Muscle layer of colon (tissue), 2 donors: ENCODE measurements around the gene RNF180.
"Not testable (repeated sequence)": the region's sequence is repeated elsewhere in the genome, so short reads cannot be mapped to it uniquely, and the experiment has no call there.

ENCODE experiments used
- H3K27ac ChIP-seq: one replicate; pipeline ENCODE4 v1.7.0; 2013; ENCODE audit warnings: low read depth, mild to moderate bottlenecking, low read length, moderate library complexity
- H3K27me3 ChIP-seq, 2 donors: one replicate each; pipeline ENCODE4 v1.7.0; 2013; ENCODE audit warnings: low read length in 2 of 2, mild to moderate bottlenecking in 2 of 2; ENCODE audit not compliant: insufficient read depth in 2 of 2, control insufficient read depth in 1 of 2
- H3K36me3 ChIP-seq: one replicate; pipeline ENCODE4 v1.7.0; 2013; ENCODE audit warnings: mild to moderate bottlenecking, low read length; ENCODE audit not compliant: insufficient read depth
- H3K4me1 ChIP-seq: one replicate; pipeline ENCODE4 v1.7.0; 2013; ENCODE audit warnings: mild to moderate bottlenecking, low read length; ENCODE audit not compliant: insufficient read depth
- H3K4me3 ChIP-seq, 2 donors: one replicate each; pipeline ENCODE4 v1.7.0; 2013; ENCODE audit warnings: low read length in 2 of 2, low read depth in 1 of 2, mild to moderate bottlenecking in 1 of 2, moderate library complexity in 1 of 2
- H3K9ac ChIP-seq: one replicate; pipeline ENCODE4 v1.7.0; 2013; ENCODE audit warnings: low read length
- H3K9me3 ChIP-seq: one replicate; pipeline ENCODE4 v1.7.0; 2013; ENCODE audit warnings: mild to moderate bottlenecking, low read length
- donor health status: abdominal sarcoma.
- donor health status: Adenocarcinoma of cecum.

RNF180 gene

DNA sequence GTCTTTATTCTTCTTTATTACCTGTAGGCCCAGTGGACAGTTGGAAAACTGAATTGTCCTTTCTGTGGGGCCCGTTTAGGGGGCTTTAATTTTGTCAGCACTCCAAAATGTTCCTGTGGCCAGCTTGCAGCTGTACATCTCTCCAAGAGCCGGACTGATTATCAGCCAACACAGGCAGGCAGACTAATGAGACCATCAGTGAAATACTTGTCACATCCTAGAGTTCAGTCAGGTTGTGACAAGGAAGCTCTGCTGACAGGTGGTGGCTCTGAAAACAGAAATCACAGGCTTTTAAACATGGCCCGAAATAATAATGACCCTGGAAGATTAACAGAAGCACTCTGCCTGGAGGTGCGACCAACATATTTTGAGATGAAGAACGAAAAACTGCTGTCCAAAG is 47.9 kb downstream of the RNF180 start:
- Histone ChIP-seq H3K4me1 (no peaks in the 10 kb centered on the region), H3K9ac (no peak overlapping the region), H3K36me3 (no peaks in the 10 kb centered on the region), H3K27me3 (no peaks in the 10 kb centered on the region), H3K27ac (no peak overlapping the region), H3K9me3 (no peaks in the 10 kb centered on the region), H3K4me3 (no peak overlapping the region)

DNA sequence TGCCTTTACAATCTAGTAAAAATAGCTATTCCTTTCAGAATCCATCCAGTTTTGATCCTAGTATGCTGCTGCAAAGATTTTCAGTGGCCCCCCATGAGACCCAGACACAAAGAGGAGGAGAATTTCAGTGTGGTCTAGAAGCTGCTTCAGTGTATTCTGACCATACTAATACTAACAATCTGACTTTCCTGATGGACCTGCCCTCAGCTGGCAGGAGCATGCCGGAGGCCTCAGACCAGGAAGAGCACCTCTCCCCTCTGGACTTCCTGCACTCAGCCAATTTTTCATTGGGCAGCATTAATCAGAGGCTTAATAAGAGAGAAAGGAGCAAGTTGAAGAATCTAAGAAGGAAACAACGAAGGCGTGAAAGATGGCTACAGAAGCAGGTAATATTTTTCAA is 48.5 kb downstream of the RNF180 start:
- Histone ChIP-seq H3K27me3 (no peaks in the 10 kb centered on the region), H3K4me3 (no peak overlapping the region), H3K4me1 (no peaks in the 10 kb centered on the region), H3K36me3 (no peaks in the 10 kb centered on the region), H3K9me3 (no peaks in the 10 kb centered on the region), H3K27ac (no peak overlapping the region), H3K9ac (no peak overlapping the region)

DNA sequence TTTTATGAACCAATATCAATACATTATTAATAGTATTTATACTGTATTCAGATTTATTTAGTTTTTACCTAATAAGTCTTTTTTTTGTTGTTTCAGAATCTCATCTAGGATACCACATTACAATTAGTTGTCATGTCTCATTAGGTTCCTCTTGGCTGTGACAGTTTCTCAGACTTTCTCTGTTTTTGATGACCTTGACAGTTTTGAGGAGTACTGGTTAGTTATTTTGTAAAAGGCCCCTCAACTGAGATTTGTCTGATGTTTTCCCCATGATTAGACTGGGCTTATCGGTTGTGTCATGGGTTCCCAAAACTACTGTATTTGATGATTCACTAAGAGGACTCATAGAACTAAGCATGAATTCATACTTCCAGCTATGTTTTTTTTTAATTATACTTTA is 56.3 kb downstream of the RNF180 start:
- Histone ChIP-seq H3K9me3 (no peaks in the 10 kb centered on the region), H3K4me1 (no peaks in the 10 kb centered on the region), H3K9ac (no peak overlapping the region), H3K36me3 (no peaks in the 10 kb centered on the region), H3K4me3 (no peak overlapping the region), H3K27me3 (no peaks in the 10 kb centered on the region), H3K27ac (no peak overlapping the region)

DNA sequence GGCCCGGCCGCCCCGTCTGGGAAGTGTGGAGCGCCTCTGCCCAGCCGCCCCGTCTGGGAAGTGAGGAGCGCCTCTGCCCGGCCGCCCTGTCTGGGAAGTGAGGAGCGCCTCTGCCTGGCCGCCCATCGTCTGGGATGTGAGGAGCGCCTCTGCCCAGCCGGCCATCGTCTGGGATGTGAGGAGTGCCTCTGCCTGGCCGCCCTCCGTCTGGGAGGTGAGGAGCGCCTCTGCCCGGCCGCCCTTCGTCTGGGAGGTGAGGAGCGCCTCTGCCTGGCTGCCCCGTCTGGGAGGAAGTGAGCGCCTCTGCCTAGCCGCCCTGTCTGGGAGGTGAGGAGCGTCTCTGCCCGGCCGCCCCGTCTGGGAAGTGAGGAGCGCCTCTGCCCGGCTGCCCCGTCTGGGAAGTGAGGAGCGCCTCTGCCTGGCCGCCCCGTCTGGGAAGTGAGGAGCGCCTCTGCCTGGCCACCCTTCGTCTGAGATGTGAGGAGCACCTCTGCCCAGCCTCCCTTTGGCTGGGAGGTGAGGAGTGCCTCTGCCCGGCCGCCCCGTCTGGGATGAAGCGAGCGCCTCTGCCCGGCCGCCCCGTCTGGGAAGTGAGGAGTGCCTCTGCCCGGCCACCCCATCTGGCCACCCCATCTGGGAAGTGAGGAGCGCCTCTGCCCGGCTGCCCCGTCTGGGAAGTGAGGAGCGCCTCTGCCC is 59.8 kb downstream of the RNF180 start:
- H3K27me3 ChIP-seq, H3K36me3 ChIP-seq, H3K27ac ChIP-seq, H3K9ac ChIP-seq, H3K4me3 ChIP-seq, H3K9me3 ChIP-seq, H3K4me1 ChIP-seq: not testable (repeated sequence)

DNA sequence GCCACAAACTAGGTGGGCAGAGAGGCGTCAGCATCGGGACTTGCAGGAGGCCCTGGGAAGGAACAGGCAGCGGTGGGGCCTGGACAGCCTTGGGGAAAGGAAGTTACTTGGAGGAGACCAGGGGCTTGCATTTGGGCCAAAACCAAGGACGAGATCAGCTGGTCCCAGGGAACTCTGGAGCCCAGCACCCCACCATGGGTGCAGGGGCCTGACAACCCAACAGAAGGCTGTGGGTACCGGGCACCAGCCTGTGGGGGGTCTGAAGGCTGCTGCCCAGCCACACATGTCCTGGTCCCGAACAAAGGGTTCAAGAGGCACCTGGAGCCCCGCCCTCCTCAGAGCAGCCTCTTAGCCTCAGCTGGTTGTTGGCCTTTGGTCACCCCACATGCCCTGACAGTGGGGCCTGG is 61.5 kb downstream of the RNF180 start:
- H3K9me3 ChIP-seq, H3K27ac ChIP-seq, H3K4me1 ChIP-seq, H3K4me3 ChIP-seq, H3K36me3 ChIP-seq, H3K27me3 ChIP-seq, H3K9ac ChIP-seq: not testable (repeated sequence)

DNA sequence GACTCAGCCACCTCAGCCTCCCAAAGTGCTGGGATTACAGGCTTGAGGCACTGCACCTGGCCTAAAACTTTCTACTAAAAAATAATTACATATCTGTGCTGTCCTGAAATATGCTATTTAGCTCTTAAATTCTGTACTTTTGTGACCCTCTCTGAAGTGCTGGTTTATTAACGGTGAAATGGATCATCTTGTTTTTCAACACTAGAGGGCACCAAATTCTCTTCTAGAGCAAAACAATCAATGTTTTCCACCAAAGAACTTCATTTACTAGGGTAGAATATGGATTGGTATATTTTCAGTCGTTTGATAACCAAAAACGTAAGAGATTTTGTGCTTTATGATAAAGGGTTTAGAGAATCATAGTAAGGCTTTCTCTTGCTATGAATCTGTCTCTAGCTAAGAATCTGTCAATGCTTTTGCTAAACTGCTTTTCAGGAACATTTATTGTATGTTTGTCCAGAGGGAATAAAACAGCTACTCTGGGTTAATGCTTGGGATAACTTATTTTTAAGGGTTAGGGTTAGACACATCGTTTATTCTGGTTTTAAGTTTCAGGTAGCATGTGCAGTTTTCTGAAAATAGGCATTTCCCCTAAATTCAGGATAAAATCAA is 63.6 kb downstream of the RNF180 start:
- H3K4me3 ChIP-seq: no peak overlapping the region
- no peaks in the 10 kb centered on the region for H3K27me3 ChIP-seq
- no peaks in the 10 kb centered on the region for H3K36me3 ChIP-seq
- H3K4me1 ChIP-seq: no peaks in the 10 kb centered on the region
- H3K9me3 ChIP-seq: no peaks in the 10 kb centered on the region
- no peak overlapping the region for H3K9ac ChIP-seq
- no peak overlapping the region for H3K27ac ChIP-seq

DNA sequence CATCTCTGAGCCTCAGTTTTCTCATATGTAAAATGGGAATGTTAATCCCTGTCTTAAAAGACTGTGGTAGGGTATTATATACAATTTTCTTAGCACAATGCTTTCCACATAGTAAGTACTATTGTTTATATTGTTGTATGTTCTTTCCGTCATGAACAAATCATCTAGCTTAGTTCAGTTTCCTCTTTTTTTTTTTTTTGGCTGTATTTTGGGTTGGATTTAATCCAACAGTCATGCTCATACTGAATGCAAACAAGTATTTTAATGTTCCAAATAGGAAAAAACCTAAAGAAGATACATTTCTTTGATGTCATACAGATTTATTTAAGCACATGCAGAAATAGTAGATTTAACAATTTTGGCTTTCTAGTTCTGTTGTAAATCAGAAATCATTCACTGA is 95.1 kb downstream of the RNF180 start:
- no peak overlapping the region for H3K9ac ChIP-seq
- no peaks in the 10 kb centered on the region for H3K27me3 ChIP-seq
- H3K27ac ChIP-seq: no peak overlapping the region
- no peaks in the 10 kb centered on the region for H3K9me3 ChIP-seq
- H3K4me1 ChIP-seq: no peaks in the 10 kb centered on the region
- no peaks in the 10 kb centered on the region for H3K36me3 ChIP-seq
- no peak overlapping the region for H3K4me3 ChIP-seq

DNA sequence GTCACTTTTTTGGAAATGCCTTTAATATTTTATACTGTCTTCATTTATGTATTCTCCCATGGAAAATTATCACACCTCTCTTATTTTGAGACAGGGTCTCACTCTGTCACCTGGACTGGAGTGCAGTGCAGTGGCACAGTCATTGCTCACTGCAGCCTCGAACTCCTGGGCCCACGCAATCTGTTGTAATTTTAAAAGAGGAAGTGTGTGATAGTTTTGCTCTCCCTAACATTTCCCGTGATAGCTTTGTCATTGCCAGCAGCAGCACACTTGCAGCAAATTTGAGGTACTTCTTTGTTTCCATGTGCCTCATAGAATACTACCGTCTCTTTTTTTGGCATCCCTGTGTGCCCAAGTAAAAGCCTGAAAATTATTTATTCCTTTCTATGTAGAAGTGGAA is 103.5 kb downstream of the RNF180 start:
- Histone ChIP-seq H3K4me1 (peaks cover 7% of the 10 kb centered on the region), H3K27ac (no peak overlapping the region), H3K27me3 (no peaks in the 10 kb centered on the region), H3K9ac (no peak overlapping the region), H3K4me3 (no peak overlapping the region), H3K36me3 (no peaks in the 10 kb centered on the region), H3K9me3 (no peaks in the 10 kb centered on the region)

DNA sequence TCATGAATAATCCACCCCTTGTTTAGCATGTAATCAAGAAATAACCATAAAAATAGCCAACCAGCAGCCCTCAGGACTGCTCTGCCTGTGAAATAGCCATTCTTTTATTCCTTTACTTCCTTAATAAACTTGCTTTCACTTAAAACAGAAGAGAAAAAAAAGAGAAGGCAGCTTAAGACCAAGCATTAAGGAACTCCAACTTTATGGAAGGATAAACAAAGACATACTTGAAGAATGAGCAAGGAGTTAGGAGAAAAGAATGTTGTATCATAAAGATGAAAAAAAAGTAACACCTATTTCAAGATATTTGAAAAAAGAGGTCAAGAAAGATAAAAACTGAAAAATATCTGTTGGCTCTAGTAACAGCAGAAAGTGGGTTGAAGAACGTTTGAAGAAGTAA is 107.6 kb downstream of the RNF180 start:
- Histone ChIP-seq H3K27ac (no peak overlapping the region), H3K9me3 (no peaks in the 10 kb centered on the region), H3K4me1 (peaks cover 7% of the 10 kb centered on the region), H3K9ac (no peak overlapping the region), H3K27me3 (no peaks in the 10 kb centered on the region), H3K4me3 (no peak overlapping the region), H3K36me3 (no peaks in the 10 kb centered on the region)

DNA sequence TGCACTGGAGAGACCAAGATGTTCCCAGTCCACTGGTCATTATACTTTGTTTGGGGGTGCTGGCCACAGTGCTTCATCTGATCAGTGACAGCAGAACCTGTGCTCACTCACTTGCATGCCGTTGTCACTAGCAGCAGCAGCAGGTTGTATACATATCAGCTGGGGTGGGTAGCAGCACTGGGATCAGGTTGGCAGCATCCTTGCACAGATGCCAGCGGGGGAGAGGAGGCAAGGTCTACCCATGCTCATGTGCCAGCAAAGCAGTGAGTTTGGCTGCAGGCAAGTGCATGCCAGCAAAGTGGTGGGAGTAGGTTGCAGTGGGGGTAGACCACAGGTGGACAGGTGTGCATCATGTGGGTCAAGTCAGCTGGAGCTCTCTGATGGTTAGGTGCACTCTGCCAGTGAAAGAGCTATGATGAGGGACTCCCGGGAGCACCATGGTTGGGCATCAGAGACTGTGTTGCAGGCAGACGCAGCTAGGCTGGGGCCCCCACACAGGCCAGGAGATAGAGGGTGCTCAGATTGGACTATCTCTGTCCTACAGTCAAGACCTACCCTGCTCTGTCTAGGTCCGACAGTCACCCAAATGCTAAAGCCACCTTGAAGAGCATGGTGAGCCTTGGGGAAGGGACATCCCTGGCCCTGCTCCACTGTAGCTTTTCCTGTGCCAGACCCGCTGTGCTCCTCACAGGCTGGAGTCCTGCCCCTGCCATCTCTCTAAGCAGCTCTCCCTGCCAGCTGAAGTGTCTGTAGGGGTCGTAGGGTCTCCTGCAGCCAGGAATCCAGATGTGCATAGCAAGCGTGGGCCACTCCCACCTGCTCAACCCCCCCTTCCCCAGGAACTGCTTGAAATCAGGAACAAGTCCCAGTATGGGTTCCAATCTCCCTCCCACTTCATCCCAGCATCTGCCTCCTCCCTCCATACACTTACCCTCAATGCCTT is 119.8 kb downstream of the RNF180 start:
- no peaks in the 10 kb centered on the region for H3K27me3 ChIP-seq

DNA sequence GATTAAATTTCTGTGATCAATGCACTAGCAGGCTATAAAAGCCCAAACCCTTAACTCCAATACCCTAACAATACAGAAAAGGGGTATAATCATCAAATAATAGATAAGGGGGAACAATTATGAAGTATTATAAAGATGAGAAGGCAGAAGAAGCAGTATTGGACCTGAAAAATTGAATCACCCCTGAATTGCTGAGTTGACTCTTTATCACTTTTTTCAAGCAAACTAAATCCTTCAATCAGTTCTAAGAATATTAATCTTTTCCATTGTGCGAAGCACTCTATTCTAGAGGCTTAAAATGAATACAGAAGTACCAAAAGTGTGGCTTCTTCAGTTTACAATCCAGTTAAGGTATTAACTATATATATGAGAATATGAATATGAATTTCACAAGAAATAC is 120.7 kb downstream of the RNF180 start:
- no peak overlapping the region for H3K27ac ChIP-seq
- H3K9ac ChIP-seq: no peak overlapping the region
- H3K36me3 ChIP-seq: no peaks in the 10 kb centered on the region
- no peaks in the 10 kb centered on the region for H3K4me1 ChIP-seq
- no peaks in the 10 kb centered on the region for H3K9me3 ChIP-seq
- H3K4me3 ChIP-seq: no peak overlapping the region
- no peaks in the 10 kb centered on the region for H3K27me3 ChIP-seq

More for the DNA sequence above, 119.8 kb downstream of the RNF180 start:
- no peak overlapping the region for H3K27ac ChIP-seq
- H3K36me3 ChIP-seq: no peaks in the 10 kb centered on the region
- no peak overlapping the region for H3K4me3 ChIP-seq
- no peak overlapping the region for H3K9ac ChIP-seq
- no peaks in the 10 kb centered on the region for H3K4me1 ChIP-seq
- H3K9me3 ChIP-seq: peaks cover 3% of the 10 kb centered on the region
